Measurements from ENCODE around the gene SFSWAP. TPM values are rescaled to one million over a fixed set of nuclear protein-coding genes. Genes with fewer than 3 reads are reported as not detected.

SFSWAP gene
- total RNA-seq, 2 donors from 2014 or later, result 80.0 to 87.8 TPM

DNA sequence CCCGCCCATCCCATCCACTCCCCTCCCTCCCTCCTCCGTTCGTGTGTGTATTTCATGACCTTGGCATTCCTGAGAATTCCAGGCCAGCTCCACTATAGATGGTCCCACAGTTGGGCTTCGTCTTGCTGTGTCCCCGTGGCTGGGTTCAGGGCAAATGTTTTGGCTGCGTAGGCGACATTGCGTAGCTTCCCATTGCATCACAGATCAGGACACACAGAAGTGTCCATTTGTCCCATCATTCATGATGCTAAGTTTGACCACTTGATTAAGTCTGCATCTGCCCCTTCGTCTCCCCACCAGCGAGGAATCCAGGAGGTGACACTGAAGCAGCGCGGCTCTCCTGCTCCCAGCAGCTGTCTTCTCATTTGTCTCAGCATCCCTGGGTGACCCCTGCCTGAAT lies 78.7 kb downstream of the SFSWAP start:
- Mint-ChIP-seq H3K27ac (no peak overlapping the region), H3K27me3 (no peaks in the 10 kb centered on the region), H3K4me3 (no peak overlapping the region), H3K36me3 (ENCODE audit: low read depth) (peaks cover 12% of the 10 kb centered on the region), H3K4me1 (peaks cover 9% of the 10 kb centered on the region)
- DNase-seq (no peak), ATAC-seq (no peak)
- no peaks in the 10 kb centered on the region for H3K9me3 ChIP-seq (ENCODE audit: control insufficient read depth, low read length, poor library complexity, severe bottlenecking)

DNA sequence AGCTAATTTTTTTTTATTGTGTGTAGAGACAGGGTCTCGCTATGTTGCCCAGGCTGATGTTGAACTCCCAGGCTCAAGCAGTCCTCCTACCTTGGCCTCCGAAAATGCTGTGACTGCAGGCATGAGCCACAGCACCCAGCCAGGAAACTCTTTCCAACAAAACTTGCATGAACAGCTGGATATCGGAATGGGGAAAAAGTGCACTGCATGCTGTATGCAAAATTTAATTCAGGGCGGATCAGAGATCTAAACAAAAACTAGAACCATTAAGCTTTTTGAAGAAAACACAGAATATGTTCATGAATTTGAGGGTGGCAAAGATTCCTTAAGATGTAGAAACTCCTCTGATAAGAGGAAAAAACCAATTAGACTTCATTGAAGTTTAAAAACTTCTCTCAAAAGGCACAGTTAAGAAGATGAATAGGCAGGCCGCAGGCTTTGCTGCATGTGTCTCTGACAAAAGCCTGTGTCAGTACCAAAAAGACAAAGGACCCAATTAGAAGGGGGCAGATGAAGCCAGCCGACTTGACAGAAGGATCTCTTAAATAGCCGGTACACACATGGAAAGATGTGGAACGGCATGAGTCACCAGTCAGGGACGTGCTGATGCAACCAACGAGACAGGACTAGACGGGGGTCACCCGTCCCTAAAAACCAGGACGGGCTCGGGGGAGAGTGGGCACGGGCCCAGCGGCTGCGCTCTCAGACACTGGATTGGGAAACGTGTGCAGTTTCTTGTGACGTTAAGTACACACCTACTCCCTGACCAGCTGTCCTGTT lies 82.5 kb downstream of the SFSWAP start:
- Mint-ChIP-seq H3K27ac (peak overlapping the region; percentile 37), H3K36me3 (ENCODE audit: low read depth) (peaks cover 7% of the 10 kb centered on the region), H3K27me3 (no peaks in the 10 kb centered on the region), H3K4me1 (peaks cover 11% of the 10 kb centered on the region), H3K4me3 (no peak overlapping the region)
- no peaks in the 10 kb centered on the region for H3K9me3 ChIP-seq (ENCODE audit: control insufficient read depth, low read length, poor library complexity, severe bottlenecking)
- DNase-seq (no peak), ATAC-seq (no peak)

DNA sequence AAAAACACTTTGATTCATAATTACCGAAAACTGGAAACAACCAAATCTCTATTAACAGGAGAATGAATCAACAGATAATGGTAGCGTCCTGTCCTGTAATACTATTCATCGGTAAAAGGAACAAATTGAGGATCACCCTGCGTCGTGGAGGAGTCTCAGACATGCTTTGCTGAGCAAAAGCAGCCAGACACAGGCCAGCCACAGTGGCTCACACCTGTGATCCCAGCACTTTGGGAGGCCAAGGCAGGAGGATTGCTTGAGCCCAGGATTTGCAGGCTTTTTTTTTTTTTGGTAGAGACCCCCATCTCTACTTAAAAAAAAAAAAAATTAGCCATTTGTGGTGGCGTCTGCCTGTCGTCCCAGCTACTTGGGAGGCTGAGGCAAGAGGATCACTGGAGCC lies 83.2 kb downstream of the SFSWAP start:
- Mint-ChIP-seq H3K36me3 (ENCODE audit: low read depth) (peaks cover 9% of the 10 kb centered on the region), H3K4me3 (no peak overlapping the region), H3K27ac (peak overlapping the region; percentile 37), H3K27me3 (no peaks in the 10 kb centered on the region), H3K4me1 (peaks cover 11% of the 10 kb centered on the region)
- no peaks in the 10 kb centered on the region for H3K9me3 ChIP-seq (ENCODE audit: control insufficient read depth, low read length, poor library complexity, severe bottlenecking)
- ATAC-seq, result no peak
- no peak for DNase-seq

DNA sequence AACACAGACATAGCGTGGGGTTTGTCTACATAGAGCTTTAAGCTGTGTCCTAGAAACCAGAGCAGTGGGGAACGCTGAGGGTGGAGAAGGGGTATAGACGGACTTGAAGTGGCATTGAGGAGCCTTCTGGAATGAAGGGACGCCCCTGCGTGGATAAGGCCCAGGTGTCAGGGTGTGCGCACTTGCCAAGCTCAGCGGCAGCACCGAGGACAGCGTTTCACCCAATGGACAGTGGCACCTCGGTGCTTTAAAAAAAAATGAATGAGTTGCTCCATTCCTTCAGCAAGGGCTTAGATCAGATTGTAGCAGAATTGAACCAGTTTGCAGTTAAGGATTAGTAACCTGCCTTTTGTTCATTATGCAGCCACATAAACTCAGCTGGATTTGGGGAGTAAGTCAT lies 83.7 kb downstream of the SFSWAP start:
- H3K27ac Mint-ChIP-seq, result no peak overlapping the region
- H3K4me1 Mint-ChIP-seq, result peaks cover 11% of the 10 kb centered on the region
- peaks cover 9% of the 10 kb centered on the region for H3K36me3 Mint-ChIP-seq (ENCODE audit: low read depth)

DNA sequence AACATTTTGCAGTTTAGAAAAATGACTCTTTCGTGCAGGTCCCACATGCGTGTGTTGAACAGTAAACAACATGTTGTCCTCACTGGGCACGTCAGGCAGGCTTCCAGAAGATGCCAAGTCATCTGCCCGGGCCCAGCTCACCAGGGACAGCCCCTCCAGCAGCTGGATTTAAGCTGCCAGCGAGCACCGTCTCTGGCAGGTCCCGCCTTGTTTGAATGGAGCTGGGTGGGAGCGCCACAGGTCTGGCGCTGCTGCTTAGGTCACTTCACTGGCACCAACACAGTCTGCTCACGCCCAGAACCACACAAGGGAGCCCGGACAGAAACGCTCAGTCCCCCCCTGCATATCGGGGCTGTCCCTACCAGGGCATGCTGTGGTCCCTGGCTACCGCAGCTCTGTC lies 84.2 kb downstream of the SFSWAP start:
- no peak overlapping the region for H3K4me3 Mint-ChIP-seq
- H3K9me3 ChIP-seq (ENCODE audit: control insufficient read depth, low read length, poor library complexity, severe bottlenecking), result no peaks in the 10 kb centered on the region
- H3K27me3 Mint-ChIP-seq, result no peaks in the 10 kb centered on the region
- H3K27ac Mint-ChIP-seq, result no peak overlapping the region
- no peak for ATAC-seq
- no peak for DNase-seq
- peaks cover 11% of the 10 kb centered on the region for H3K4me1 Mint-ChIP-seq
- H3K36me3 Mint-ChIP-seq (ENCODE audit: low read depth), result peaks cover 6% of the 10 kb centered on the region

More for the DNA sequence above, 83.7 kb downstream of the SFSWAP start:
- H3K27me3 Mint-ChIP-seq, result no peaks in the 10 kb centered on the region
- ATAC-seq (no peak), DNase-seq (no peak)
- no peaks in the 10 kb centered on the region for H3K9me3 ChIP-seq (ENCODE audit: control insufficient read depth, low read length, poor library complexity, severe bottlenecking)
- no peak overlapping the region for H3K4me3 Mint-ChIP-seq

DNA sequence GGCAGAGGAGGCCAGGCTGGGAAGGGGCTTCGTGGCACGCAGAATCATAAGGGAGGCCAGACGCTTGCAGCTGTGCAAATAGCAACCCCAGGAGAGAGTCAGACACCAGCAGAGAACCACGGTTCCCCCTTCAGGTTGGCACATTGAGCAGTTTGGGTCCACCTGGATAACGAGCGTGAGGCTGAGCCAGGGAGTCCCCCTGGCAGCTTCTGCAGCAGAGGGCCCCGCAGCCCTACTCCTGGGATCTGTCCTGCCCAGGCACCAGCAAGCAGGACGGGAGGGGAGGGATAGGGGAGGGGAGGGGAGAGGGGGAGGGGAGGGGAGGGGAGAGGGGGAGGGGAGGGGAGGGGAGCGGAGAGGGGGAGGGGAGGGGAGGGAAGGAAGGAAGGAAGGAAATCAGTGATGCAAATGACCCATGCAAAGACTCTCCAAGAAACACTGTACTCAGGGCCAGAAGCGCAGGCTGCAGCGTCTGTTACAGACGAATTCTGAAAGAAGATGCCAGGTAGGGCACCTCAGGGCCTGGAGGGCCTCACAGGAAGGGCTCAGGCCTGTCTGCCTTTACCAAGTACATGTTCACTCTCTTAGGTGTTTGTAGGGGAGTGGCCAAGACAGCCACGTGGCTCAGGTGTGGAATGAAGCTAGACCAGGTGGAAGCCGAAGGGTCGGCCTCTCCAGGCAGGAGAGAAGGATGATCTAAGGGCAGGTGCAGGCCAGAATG lies 85.0 kb downstream of the SFSWAP start:
- ATAC-seq (no peak), DNase-seq (no peak)
- no peaks in the 10 kb centered on the region for H3K27me3 Mint-ChIP-seq
- peaks cover 11% of the 10 kb centered on the region for H3K4me1 Mint-ChIP-seq
- H3K9me3 ChIP-seq (ENCODE audit: control insufficient read depth, low read length, poor library complexity, severe bottlenecking), result no peaks in the 10 kb centered on the region
- H3K4me3 Mint-ChIP-seq, result no peak overlapping the region
- H3K36me3 Mint-ChIP-seq (ENCODE audit: low read depth), result peaks cover 6% of the 10 kb centered on the region
- H3K27ac Mint-ChIP-seq, result no peak overlapping the region

DNA sequence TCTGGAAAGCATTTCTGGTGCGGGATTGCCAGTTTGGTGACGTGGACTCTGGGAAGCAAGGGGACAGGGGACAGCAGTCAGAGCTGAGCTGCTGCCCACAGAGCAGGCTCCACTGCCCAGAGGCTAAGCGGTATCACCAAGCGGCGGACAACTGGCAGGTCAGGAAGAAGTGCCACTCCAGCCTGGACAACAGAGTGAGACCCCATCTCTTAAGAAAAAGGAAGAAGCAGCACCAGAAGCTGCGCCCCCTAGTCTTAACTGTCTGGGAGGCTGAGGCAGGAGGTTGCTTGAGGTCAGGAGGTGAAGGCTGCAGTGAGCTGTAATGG lies 85.5 kb downstream of the SFSWAP start:
- Mint-ChIP-seq H3K4me3 (no peak overlapping the region), H3K4me1 (peaks cover 11% of the 10 kb centered on the region), H3K27ac (no peak overlapping the region), H3K27me3 (no peaks in the 10 kb centered on the region), H3K36me3 (ENCODE audit: low read depth) (peaks cover 8% of the 10 kb centered on the region)
- ATAC-seq (no peak), DNase-seq (no peak)
- H3K9me3 ChIP-seq (ENCODE audit: control insufficient read depth, low read length, poor library complexity, severe bottlenecking), result no peaks in the 10 kb centered on the region

DNA sequence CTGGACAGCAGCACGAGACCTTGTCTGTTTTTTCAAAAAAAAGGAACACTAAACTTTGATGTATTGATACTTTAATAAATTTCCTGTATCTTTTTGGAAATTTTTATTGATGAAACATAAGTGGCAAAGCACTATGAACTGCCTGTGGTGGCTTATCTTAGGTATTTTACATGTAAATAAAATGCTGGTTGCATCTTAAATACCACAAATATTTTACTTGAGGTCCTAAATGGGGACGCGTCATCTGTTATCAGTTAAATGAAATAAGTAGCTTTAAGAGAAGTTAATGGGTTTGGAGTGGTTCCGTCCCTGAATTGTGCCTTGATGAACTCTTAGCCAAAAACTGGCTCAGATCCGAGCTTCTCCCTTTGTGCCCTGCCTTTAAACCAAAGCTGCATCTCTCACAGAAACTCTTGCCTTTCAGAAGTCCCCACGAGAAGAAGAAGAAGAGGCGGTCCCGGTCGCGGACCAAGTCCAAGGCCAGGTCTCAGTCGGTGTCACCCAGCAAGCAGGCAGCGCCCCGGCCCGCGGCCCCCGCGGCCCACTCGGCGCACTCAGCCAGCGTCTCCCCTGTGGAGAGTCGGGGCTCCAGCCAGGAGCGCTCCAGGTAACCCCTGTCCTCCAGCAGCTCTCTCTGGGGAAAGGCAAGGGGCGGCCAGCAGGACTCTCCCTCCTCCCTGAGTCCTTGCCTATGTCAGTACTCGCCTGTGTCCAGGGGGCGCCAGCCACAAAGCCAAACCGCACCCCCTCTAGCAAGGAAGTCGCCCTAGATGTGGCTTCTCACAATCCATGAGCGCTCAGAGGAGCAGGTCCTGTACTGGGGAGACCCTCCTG lies 86.1 kb downstream of the SFSWAP start:
- DNase-seq (no peak), ATAC-seq (no peak)
- Mint-ChIP-seq H3K4me1 (peaks cover 11% of the 10 kb centered on the region), H3K36me3 (ENCODE audit: low read depth) (peaks cover 8% of the 10 kb centered on the region), H3K27me3 (no peaks in the 10 kb centered on the region), H3K4me3 (no peak overlapping the region), H3K27ac (no peak overlapping the region)
- no peaks in the 10 kb centered on the region for H3K9me3 ChIP-seq (ENCODE audit: control insufficient read depth, low read length, poor library complexity, severe bottlenecking)

DNA sequence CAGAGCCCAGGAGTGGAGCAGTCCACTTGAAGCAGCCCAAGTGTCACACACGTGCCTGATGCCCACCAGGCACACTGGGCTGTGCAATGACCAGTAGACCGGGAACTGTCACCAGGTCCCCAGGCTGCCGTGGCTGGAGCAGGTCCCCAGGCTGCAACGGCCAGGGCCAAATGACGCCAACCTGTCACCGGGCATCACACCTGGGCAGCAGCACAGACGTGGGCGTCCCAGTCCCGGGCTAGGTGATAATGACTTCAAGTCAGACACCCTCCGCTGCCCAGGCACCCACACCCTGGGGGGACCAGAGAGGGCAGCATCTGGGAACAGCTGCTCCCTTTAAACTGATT lies 86.7 kb downstream of the SFSWAP start:
- H3K4me3 Mint-ChIP-seq, result no peak overlapping the region
- H3K9me3 ChIP-seq (ENCODE audit: control insufficient read depth, low read length, poor library complexity, severe bottlenecking), result no peaks in the 10 kb centered on the region
- ATAC-seq (no peak), DNase-seq (no peak)
- no peaks in the 10 kb centered on the region for H3K27me3 Mint-ChIP-seq
- no peak overlapping the region for H3K27ac Mint-ChIP-seq
- peaks cover 8% of the 10 kb centered on the region for H3K36me3 Mint-ChIP-seq (ENCODE audit: low read depth)
- H3K4me1 Mint-ChIP-seq, result peaks cover 11% of the 10 kb centered on the region

DNA sequence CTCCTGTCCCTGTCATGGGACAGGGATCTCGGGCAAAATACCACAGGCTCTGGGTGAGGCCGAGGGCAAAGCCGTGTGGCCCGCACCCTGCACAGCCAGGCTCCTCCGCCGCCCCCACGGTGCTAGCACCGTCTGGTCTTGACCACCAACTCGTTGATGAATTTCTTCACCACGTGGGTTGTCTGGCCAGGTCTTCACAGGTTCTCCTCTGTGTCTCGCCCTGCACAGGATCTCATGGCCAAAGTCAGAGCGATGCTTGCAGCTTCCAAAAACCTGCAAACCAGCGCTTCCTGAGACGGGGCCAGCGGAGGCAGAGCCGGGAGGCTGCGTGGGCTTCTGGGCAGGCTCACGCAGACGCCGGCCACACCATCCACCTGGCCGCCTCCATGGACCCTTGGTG lies 88.3 kb downstream of the SFSWAP start:
- no peaks in the 10 kb centered on the region for H3K27me3 Mint-ChIP-seq
- H3K4me1 Mint-ChIP-seq, result peaks cover 6% of the 10 kb centered on the region
- peaks cover 8% of the 10 kb centered on the region for H3K36me3 Mint-ChIP-seq (ENCODE audit: low read depth)
- no peaks in the 10 kb centered on the region for H3K9me3 ChIP-seq (ENCODE audit: control insufficient read depth, low read length, poor library complexity, severe bottlenecking)
- DNase-seq (no peak), ATAC-seq (no peak)
- no peak overlapping the region for H3K27ac Mint-ChIP-seq
- no peak overlapping the region for H3K4me3 Mint-ChIP-seq

DNA sequence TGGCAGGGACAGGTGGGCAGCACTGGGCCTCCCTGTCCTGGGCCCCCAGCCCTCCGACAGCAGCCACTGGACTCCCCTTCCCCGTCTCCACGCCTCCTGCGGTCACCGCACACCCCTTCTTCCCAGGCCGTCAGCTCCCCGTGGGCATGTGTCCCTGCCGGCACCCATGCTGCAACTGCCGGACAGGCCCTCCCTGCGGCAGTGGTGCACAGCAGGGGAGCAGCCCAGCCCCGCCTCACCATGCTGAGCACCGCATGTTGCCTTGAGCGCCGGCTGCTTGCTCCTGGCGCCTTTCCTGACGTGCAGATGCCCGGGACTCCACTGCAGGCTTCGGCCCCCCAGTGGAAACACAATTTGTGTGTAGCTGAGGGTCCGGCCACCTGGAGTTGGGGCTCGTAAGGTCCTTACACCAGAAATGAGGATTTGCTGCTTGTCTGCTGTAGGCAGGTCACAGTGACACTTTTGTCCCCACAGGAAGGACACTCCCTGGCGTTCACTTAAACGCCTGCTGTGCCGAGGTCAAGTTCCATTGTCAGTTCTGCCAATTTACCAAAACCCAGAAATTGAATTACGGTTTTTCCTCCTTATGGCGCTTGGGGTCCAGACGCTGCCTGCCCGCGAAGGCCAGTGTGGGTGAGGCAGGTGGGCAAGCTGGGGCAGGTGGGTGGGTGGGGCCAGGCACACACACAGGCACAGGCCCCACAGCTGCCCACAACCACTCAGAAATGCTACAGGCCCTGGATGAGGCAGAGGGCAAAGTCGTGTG lies 89.1 kb downstream of the SFSWAP start:
- ATAC-seq, result no peak

DNA sequence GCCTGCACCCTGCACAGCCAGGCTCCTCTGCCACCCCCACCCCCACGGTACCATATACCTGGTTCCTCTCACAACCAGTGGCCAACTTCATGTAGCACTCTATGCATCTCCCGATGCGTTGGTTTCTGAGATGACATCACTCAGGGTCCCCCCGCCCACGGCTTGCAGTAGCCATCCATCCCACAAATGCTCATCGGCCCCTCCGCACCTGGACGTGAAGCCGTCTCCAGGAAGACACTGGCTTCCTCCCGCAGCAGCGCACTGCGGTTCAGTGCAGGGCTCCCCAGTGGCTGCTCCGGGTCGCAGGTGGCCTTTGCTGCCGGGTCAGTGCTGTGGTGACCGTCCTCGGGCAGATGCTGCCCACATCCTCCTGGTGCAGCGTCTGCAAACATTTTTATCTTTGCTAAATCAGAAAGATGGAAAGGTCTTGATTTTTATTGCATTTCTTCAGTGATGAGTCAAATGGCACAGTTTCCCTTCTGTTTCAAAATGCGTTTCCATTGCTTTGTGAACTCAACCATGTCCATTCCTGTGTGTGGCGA lies 89.8 kb downstream of the SFSWAP start:
- ATAC-seq (no peak), DNase-seq (no peak)
- H3K27ac Mint-ChIP-seq, result no peak overlapping the region
- H3K4me1 Mint-ChIP-seq, result peaks cover 4% of the 10 kb centered on the region
- no peaks in the 10 kb centered on the region for H3K9me3 ChIP-seq (ENCODE audit: control insufficient read depth, low read length, poor library complexity, severe bottlenecking)
- H3K4me3 Mint-ChIP-seq, result no peak overlapping the region
- H3K36me3 Mint-ChIP-seq (ENCODE audit: low read depth), result peaks cover 8% of the 10 kb centered on the region
- H3K27me3 Mint-ChIP-seq, result no peaks in the 10 kb centered on the region

More for the DNA sequence above, 89.1 kb downstream of the SFSWAP start:
- peaks cover 6% of the 10 kb centered on the region for H3K4me1 Mint-ChIP-seq
- no peak overlapping the region for H3K27ac Mint-ChIP-seq
- no peaks in the 10 kb centered on the region for H3K27me3 Mint-ChIP-seq
- peaks cover 8% of the 10 kb centered on the region for H3K36me3 Mint-ChIP-seq (ENCODE audit: low read depth)
- no peak for DNase-seq
- H3K9me3 ChIP-seq (ENCODE audit: control insufficient read depth, low read length, poor library complexity, severe bottlenecking), result no peaks in the 10 kb centered on the region
- no peak overlapping the region for H3K4me3 Mint-ChIP-seq
